HepG2 (cell line): ENCODE results near the gene RAB23.

ENCODE experiments used
- NFE2L2 ChIP-seq: fragments of 150-350 bp; IDR thresholded peaks from 2 replicates; pipeline ENCODE4 v1.6.1; 2014; ENCODE audit warnings: low read length
- POLR2AphosphoS5 ChIP-seq: IDR thresholded peaks from 2 replicates; pipeline ENCODE4 v1.6.1; 2012; ENCODE audit warnings: low read depth, low read length
- RAD21 ChIP-seq: fragments of 450-650 bp; formaldehyde crosslinking; IDR thresholded peaks from 2 replicates; pipeline ENCODE4 v1.5.0; 2020; ENCODE audit warnings: mild to moderate bottlenecking
- SIN3A ChIP-seq: IDR thresholded peaks from 2 replicates; pipeline ENCODE4 v1.6.1; 2011; ENCODE audit warnings: low read depth, mild to moderate bottlenecking, control low read depth, low read length, borderline replicate concordance
- SOX13 ChIP-seq, 3 experiments: fragments of 450-650 bp in 1 of 3; sonication (generic) in 1 of 3; formaldehyde crosslinking in 1 of 3; IDR thresholded peaks in 2 of 3; conservative IDR thresholded peaks in 1 of 3; 2 replicates each; pipeline versions ENCODE4 v1.5.0 to v1.6.1; 2016 to 2020; ENCODE audit warnings: antibody characterized with exemption in 1 of 3, mild to moderate bottlenecking in 1 of 3, missing compliant biosample characterization in 1 of 3, missing genetic modification reagents in 1 of 3, moderate library complexity in 1 of 3
- TCF12 ChIP-seq, 2 experiments: fragments of 450-650 bp in 1 of 2; sonication (generic) in 1 of 2; formaldehyde crosslinking in 1 of 2; IDR thresholded peaks; 2 replicates each; pipeline versions ENCODE4 v1.6.1 to v1.8.0; 2017 to 2022; ENCODE audit warnings: antibody characterized with exemption in 1 of 2, mild to moderate bottlenecking in 1 of 2, missing genetic modification reagents in 1 of 2, moderate library complexity in 1 of 2
- ZNF768 ChIP-seq: sonication (generic); formaldehyde crosslinking; IDR thresholded peaks from 2 replicates; pipeline ENCODE4 v1.4.0; 2020; ENCODE audit warnings: missing genetic modification reagents
- ZSCAN12 ChIP-seq: sonication (generic); formaldehyde crosslinking; IDR thresholded peaks from 2 replicates; pipeline ENCODE4 v1.9.0; 2021; ENCODE audit warnings: mild to moderate bottlenecking, missing genetic modification reagents
- TF ChIP-seq, protein P1 (sequence below): sonication (generic); formaldehyde crosslinking; IDR thresholded peaks from 2 replicates; pipeline ENCODE4 v1.5.0; 2020; ENCODE audit warnings: mild to moderate bottlenecking, missing genetic modification reagents, moderate library complexity
- TF ChIP-seq, protein P2 (sequence below): sonication (generic); formaldehyde crosslinking; IDR thresholded peaks from 2 replicates; pipeline ENCODE4 v1.4.0; 2020; ENCODE audit warnings: missing genetic modification reagents

GRCh38 chr6:57147401-57147800, 74.7 kb downstream of the RAB23 start:
- TF ChIP-seq, protein P1, sequence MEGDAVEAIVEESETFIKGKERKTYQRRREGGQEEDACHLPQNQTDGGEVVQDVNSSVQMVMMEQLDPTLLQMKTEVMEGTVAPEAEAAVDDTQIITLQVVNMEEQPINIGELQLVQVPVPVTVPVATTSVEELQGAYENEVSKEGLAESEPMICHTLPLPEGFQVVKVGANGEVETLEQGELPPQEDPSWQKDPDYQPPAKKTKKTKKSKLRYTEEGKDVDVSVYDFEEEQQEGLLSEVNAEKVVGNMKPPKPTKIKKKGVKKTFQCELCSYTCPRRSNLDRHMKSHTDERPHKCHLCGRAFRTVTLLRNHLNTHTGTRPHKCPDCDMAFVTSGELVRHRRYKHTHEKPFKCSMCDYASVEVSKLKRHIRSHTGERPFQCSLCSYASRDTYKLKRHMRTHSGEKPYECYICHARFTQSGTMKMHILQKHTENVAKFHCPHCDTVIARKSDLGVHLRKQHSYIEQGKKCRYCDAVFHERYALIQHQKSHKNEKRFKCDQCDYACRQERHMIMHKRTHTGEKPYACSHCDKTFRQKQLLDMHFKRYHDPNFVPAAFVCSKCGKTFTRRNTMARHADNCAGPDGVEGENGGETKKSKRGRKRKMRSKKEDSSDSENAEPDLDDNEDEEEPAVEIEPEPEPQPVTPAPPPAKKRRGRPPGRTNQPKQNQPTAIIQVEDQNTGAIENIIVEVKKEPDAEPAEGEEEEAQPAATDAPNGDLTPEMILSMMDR (CRISPR knock-in tag) = no peak
- no peak for TF ChIP-seq ZSCAN12 (CRISPR knock-in tag)
- no peak for TF ChIP-seq TCF12 (IDR thresholded peaks at IDR 0.05)
- no peak for TF ChIP-seq TCF12 (CRISPR knock-in tag; IDR thresholded peaks at IDR 0.05)
- no peak for TF ChIP-seq ZNF768 (CRISPR knock-in tag)
- TF ChIP-seq, protein P2, sequence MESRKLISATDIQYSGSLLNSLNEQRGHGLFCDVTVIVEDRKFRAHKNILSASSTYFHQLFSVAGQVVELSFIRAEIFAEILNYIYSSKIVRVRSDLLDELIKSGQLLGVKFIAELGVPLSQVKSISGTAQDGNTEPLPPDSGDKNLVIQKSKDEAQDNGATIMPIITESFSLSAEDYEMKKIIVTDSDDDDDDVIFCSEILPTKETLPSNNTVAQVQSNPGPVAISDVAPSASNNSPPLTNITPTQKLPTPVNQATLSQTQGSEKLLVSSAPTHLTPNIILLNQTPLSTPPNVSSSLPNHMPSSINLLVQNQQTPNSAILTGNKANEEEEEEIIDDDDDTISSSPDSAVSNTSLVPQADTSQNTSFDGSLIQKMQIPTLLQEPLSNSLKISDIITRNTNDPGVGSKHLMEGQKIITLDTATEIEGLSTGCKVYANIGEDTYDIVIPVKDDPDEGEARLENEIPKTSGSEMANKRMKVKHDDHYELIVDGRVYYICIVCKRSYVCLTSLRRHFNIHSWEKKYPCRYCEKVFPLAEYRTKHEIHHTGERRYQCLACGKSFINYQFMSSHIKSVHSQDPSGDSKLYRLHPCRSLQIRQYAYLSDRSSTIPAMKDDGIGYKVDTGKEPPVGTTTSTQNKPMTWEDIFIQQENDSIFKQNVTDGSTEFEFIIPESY (CRISPR knock-in tag) = no peak
- no peak for TF ChIP-seq SIN3A
- no peak for TF ChIP-seq RAD21 (CRISPR knock-in tag)
- TF ChIP-seq SOX13 (IDR thresholded peaks at IDR 0.05) = no peak
- no peak for TF ChIP-seq SOX13 (CRISPR knock-in tag; conservative IDR thresholded peaks at IDR 0.05 in 1 of 2, IDR thresholded peaks at IDR 0.05 in 1 of 2)
- TF ChIP-seq POLR2AphosphoS5 = no peak
- TF ChIP-seq NFE2L2 = no peak
